Keratinocyte (primary cell): ENCODE data around the gene DCUN1D2.
"Not testable (repeated sequence)": the region's sequence is repeated elsewhere in the genome, so short reads cannot be mapped to it uniquely, and the experiment has no call there.

Experiments
- CTCF ChIP-seq, 3 experiments: IDR thresholded peaks in 1 of 3; conservative IDR thresholded peaks in 1 of 3; optimal IDR thresholded peaks in 1 of 3; 2 replicates in 2 of 3; 3 replicates in 1 of 3; pipeline versions ENCODE3 to v1.5.1; 2011; ENCODE audit warnings: low read length in 3 of 3, mild to moderate bottlenecking in 3 of 3, moderate library complexity in 2 of 3, control low read depth in 1 of 3, inconsistent platforms in 1 of 3; ENCODE audit not compliant: insufficient read depth in 2 of 3; ENCODE audit errors: extremely low read depth in 1 of 3
- EZH2 ChIP-seq: IDR thresholded peaks from one replicate; pipeline ENCODE4 v1.6.1; 2012; ENCODE audit warnings: inconsistent platforms, mild to moderate bottlenecking, low read length, moderate library complexity

GRCh38 chr13:113450348-113450744 is 40.2 kb downstream of the DCUN1D2 start:
- TF ChIP-seq CTCF (optimal IDR thresholded peaks at IDR 0.05 in 1 of 3, IDR thresholded peaks at IDR 0.05 in 1 of 3, conservative IDR thresholded peaks at IDR 0.05 in 1 of 3; ENCODE audit: extremely low read depth in 1 of 3, insufficient read depth in 2 of 3, low read length in 3 of 3); EZH2: not testable (repeated sequence)
